Astrocyte of the spinal cord (primary cell): ENCODE results near the gene NUDT9.
"Not testable (repeated sequence)": the region's sequence is repeated elsewhere in the genome, so short reads cannot be mapped to it uniquely, and the experiment has no call there.

Experiments used
- DNase-seq: peaks from one replicate; pipeline ENCODE4 v3.0.0; 2011; ENCODE audit warnings: low read depth, low spot score
- H3K4me3 ChIP-seq: 2 replicates; pipeline ENCODE4 v1.5.1; 2011; ENCODE audit warnings: low read depth, mild to moderate bottlenecking, low read length, moderate library complexity
- CTCF ChIP-seq: IDR thresholded peaks from 2 replicates; pipeline ENCODE4 v1.5.1; 2012; ENCODE audit warnings: low read depth, mild to moderate bottlenecking, low read length, inconsistent platforms
- in situ Hi-C: cut with HindIII; loops from 2 replicates; pipeline ENCODE4 v1.10.0; 2017; ENCODE audit warnings: low sequenced_read_pairs

The NUDT9 gene

GRCh38 chr4:87399148-87399547 lies 23.2 kb upstream of the NUDT9 start:
- TF ChIP-seq CTCF = no peak
- no peak overlapping the region for H3K4me3 ChIP-seq
- in situ Hi-C loops = no loop called here
- DNase-seq = no peak

GRCh38 chr4:87399954-87400353 lies 22.4 kb upstream of the NUDT9 start:
- in situ Hi-C loops = no loop called here
- TF ChIP-seq CTCF = no peak
- no peak for DNase-seq

GRCh38 chr4:87403732-87404131 lies 18.6 kb upstream of the NUDT9 start:
- H3K4me3 ChIP-seq, DNase-seq, in situ Hi-C loops: not testable (repeated sequence)

More at GRCh38 chr4:87399954-87400353, 22.4 kb upstream of the NUDT9 start:
- no peak overlapping the region for H3K4me3 ChIP-seq

- in situ Hi-C loops = no loop called here
- H3K4me3 ChIP-seq = no peak overlapping the region
- TF ChIP-seq CTCF = no peak
- DNase-seq = no peak
These were observed 17.1 kb upstream of the NUDT9 start for GRCh38 chr4:87405211-87405820.

GRCh38 chr4:87406462-87406861 lies 15.9 kb upstream of the NUDT9 start:
- in situ Hi-C loops = no loop called here
- DNase-seq = no peak
- no peak for TF ChIP-seq CTCF
- no peak overlapping the region for H3K4me3 ChIP-seq

GRCh38 chr4:87406902-87407301 lies 15.5 kb upstream of the NUDT9 start:
- in situ Hi-C loops, H3K4me3 ChIP-seq, DNase-seq: not testable (repeated sequence)

- DNase-seq = no peak
- no peak for TF ChIP-seq CTCF
- in situ Hi-C loops = no loop called here
- no peak overlapping the region for H3K4me3 ChIP-seq
These were observed 12.9 kb upstream of the NUDT9 start for GRCh38 chr4:87409420-87409939.

GRCh38 chr4:87410157-87410556 lies 12.2 kb upstream of the NUDT9 start:
- H3K4me3 ChIP-seq = no peak overlapping the region
- TF ChIP-seq CTCF = no peak
- no peak for DNase-seq
- in situ Hi-C loops = no loop called here
